Mammary epithelial cell (primary cell): ENCODE data around the gene DNAJB12.

ENCODE experiments used
- CTCF ChIP-seq, 2 donors: IDR thresholded peaks in 1 of 2; conservative IDR thresholded peaks in 1 of 2; 2 replicates each; pipeline ENCODE4 v1.5.1; 2011 to 2012; ENCODE audit warnings: inconsistent platforms in 2 of 2, low read length in 2 of 2, mild to moderate bottlenecking in 2 of 2, control low read depth in 1 of 2, low read depth in 1 of 2; ENCODE audit not compliant: insufficient read depth in 1 of 2; ENCODE audit errors: extremely low read depth in 1 of 2
- EZH2 ChIP-seq: IDR thresholded peaks from 2 replicates; pipeline ENCODE4 v1.6.1; 2012; ENCODE audit warnings: low read length, inconsistent platforms, borderline replicate concordance

- TF ChIP-seq CTCF (conservative IDR thresholded peaks at IDR 0.05 in 1 of 2, IDR thresholded peaks at IDR 0.05 in 1 of 2; ENCODE audit: extremely low read depth in 1 of 2, insufficient read depth in 1 of 2, low read depth in 1 of 2, low read length in 2 of 2) (no peak), EZH2 (no peak)
These were observed 37.9 kb upstream of the DNAJB12 start for GRCh38 chr10:72392571-72392970.
